ENCODE measurements around the gene ADAM12.

ADAM12 gene

DNA sequence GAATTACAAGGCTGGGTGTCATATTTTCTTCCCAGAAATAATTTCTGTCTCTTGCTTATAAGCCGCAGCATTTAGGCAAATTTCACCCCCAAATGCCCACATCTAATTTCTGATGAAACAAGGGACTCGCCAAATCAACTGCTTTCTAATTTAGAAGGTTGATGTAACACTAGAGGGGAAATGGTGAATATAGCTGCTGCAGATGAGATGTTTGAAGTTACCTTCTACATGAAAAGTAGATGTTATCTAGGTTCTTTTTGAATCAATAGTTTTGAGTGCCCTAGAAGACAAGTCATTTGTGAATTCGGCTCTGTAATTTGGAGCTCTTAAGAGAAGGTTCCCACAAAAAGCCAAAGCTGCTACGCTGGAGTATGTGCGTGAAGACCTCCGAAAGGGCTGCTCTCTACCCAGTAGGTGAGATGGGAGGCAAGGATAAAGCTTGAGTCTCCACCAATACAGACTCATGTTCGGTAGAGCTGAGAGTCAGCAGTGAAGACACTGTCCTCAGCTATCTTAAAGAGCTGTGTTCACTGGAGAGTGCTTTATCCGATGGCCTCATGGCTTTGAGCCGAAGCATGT lies 392.5 kb downstream of the ADAM12 start:
- H3K27ac Mint-ChIP-seq: no peak overlapping the region
- H3K9me3 Mint-ChIP-seq: no peaks in the 10 kb centered on the region
- DNase-seq (ENCODE audit: low spot score): no peak
- no peaks in the 10 kb centered on the region for H3K36me3 Mint-ChIP-seq (ENCODE audit: low read depth)
- peaks cover 5% of the 10 kb centered on the region for H3K4me1 Mint-ChIP-seq (ENCODE audit: low read depth)
- H3K4me3 Mint-ChIP-seq: no peak overlapping the region
- H3K27me3 Mint-ChIP-seq (ENCODE audit: low read depth): no peaks in the 10 kb centered on the region

GRCh38 chr10:125994601-125995000 lies 393.7 kb downstream of the ADAM12 start:
- no peaks in the 10 kb centered on the region for H3K27me3 Mint-ChIP-seq (ENCODE audit: low read depth)
- H3K36me3 Mint-ChIP-seq (ENCODE audit: low read depth): no peaks in the 10 kb centered on the region
- H3K4me3 Mint-ChIP-seq: no peak overlapping the region
- H3K9me3 Mint-ChIP-seq: no peaks in the 10 kb centered on the region
- no peak for DNase-seq (ENCODE audit: low spot score)
- H3K27ac Mint-ChIP-seq: no peak overlapping the region
- peaks cover 3% of the 10 kb centered on the region for H3K4me1 Mint-ChIP-seq (ENCODE audit: low read depth)

DNA sequence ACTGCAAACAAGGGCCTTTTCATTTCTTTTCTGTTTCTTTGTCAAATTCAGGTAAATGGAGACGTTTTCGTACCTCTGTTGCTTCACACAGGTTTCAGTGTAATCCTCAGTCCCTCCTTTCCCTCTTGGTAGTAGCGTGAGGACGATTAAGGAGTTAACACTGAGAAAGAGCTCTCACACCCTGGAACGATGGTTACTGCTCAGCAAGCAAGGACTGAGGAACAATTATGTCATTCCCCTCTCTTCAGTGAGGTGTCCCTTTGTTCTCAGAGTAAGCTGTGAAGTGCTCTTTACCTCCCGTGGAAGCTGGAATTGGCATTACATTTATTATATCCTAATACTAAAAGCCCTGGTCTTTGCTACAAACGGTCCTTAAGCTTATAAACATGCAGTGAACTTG lies 396.0 kb downstream of the ADAM12 start:
- H3K27me3 Mint-ChIP-seq (ENCODE audit: low read depth): no peaks in the 10 kb centered on the region

DNA sequence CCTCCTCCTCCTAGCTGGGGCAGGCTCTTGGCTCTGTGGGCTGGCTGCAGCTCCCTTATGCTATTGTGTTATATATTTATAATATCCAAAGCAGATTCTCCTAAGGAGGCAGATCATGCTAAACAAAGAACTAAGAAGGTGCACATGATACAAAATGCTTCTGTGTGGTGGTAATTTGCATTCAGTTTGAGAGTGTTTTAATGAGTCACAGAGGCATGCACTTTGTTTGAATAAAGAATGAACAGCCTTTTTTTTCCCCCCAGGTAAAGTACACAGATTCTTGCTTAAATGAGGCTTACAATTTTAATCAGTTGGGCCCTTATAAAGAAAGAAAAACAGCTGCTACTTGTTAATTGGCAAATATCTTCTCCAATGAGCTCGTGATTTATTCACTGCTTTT lies 396.9 kb downstream of the ADAM12 start:
- Mint-ChIP-seq H3K27ac (no peak overlapping the region), H3K36me3 (ENCODE audit: low read depth) (no peaks in the 10 kb centered on the region), H3K4me1 (ENCODE audit: low read depth) (no peaks in the 10 kb centered on the region), H3K27me3 (ENCODE audit: low read depth) (no peaks in the 10 kb centered on the region), H3K9me3 (no peaks in the 10 kb centered on the region), H3K4me3 (no peak overlapping the region)
- DNase-seq (ENCODE audit: low spot score): no peak

More for the DNA sequence above, 396.0 kb downstream of the ADAM12 start:
- Mint-ChIP-seq H3K4me1 (ENCODE audit: low read depth) (no peaks in the 10 kb centered on the region), H3K36me3 (ENCODE audit: low read depth) (no peaks in the 10 kb centered on the region), H3K4me3 (no peak overlapping the region), H3K27ac (no peak overlapping the region), H3K9me3 (no peaks in the 10 kb centered on the region)
- DNase-seq (ENCODE audit: low spot score): no peak

GRCh38 chr10:125990974-125991373 lies 397.3 kb downstream of the ADAM12 start:
- Mint-ChIP-seq H3K4me1 (ENCODE audit: low read depth) (no peaks in the 10 kb centered on the region), H3K27me3 (ENCODE audit: low read depth) (no peaks in the 10 kb centered on the region), H3K27ac (no peak overlapping the region), H3K9me3 (no peaks in the 10 kb centered on the region), H3K4me3 (no peak overlapping the region), H3K36me3 (ENCODE audit: low read depth) (no peaks in the 10 kb centered on the region)
- DNase-seq (ENCODE audit: low spot score): no peak

GRCh38 chr10:125989791-125990190 lies 398.5 kb downstream of the ADAM12 start:
- Mint-ChIP-seq H3K9me3 (no peaks in the 10 kb centered on the region), H3K27ac (no peak overlapping the region), H3K36me3 (ENCODE audit: low read depth) (no peaks in the 10 kb centered on the region), H3K4me1 (ENCODE audit: low read depth) (no peaks in the 10 kb centered on the region), H3K4me3 (no peak overlapping the region), H3K27me3 (ENCODE audit: low read depth) (no peaks in the 10 kb centered on the region)
- no peak for DNase-seq (ENCODE audit: low spot score)

- no peaks in the 10 kb centered on the region for H3K9me3 Mint-ChIP-seq
- H3K27ac Mint-ChIP-seq: no peak overlapping the region
- no peak overlapping the region for H3K4me3 Mint-ChIP-seq
Measured at GRCh38 chr10:125985557-125986240, 402.6 kb downstream of the ADAM12 start.

GRCh38 chr10:125984865-125985495 lies 403.3 kb downstream of the ADAM12 start:
- DNase-seq (ENCODE audit: low spot score): no peak
- no peaks in the 10 kb centered on the region for H3K36me3 Mint-ChIP-seq (ENCODE audit: low read depth)
- H3K4me1 Mint-ChIP-seq (ENCODE audit: low read depth): no peaks in the 10 kb centered on the region
- no peaks in the 10 kb centered on the region for H3K9me3 Mint-ChIP-seq
- no peak overlapping the region for H3K27ac Mint-ChIP-seq
- H3K4me3 Mint-ChIP-seq: no peak overlapping the region
- H3K27me3 Mint-ChIP-seq (ENCODE audit: low read depth): no peaks in the 10 kb centered on the region

More at GRCh38 chr10:125985557-125986240, 402.6 kb downstream of the ADAM12 start:
- no peak for DNase-seq (ENCODE audit: low spot score)
- Mint-ChIP-seq H3K27me3 (ENCODE audit: low read depth) (no peaks in the 10 kb centered on the region), H3K36me3 (ENCODE audit: low read depth) (no peaks in the 10 kb centered on the region), H3K4me1 (ENCODE audit: low read depth) (no peaks in the 10 kb centered on the region)

GRCh38 chr10:125984346-125984745 lies 403.9 kb downstream of the ADAM12 start:
- H3K4me1 Mint-ChIP-seq (ENCODE audit: low read depth): no peaks in the 10 kb centered on the region
- no peaks in the 10 kb centered on the region for H3K9me3 Mint-ChIP-seq
- no peaks in the 10 kb centered on the region for H3K36me3 Mint-ChIP-seq (ENCODE audit: low read depth)
- H3K27me3 Mint-ChIP-seq (ENCODE audit: low read depth): no peaks in the 10 kb centered on the region
- no peak for DNase-seq (ENCODE audit: low spot score)
- no peak overlapping the region for H3K4me3 Mint-ChIP-seq
- H3K27ac Mint-ChIP-seq: no peak overlapping the region

GRCh38 chr10:125983656-125984055 lies 404.6 kb downstream of the ADAM12 start:
- DNase-seq (ENCODE audit: low spot score): no peak
- H3K27me3 Mint-ChIP-seq (ENCODE audit: low read depth): no peaks in the 10 kb centered on the region
- H3K27ac Mint-ChIP-seq: no peak overlapping the region
- H3K9me3 Mint-ChIP-seq: no peaks in the 10 kb centered on the region
- no peak overlapping the region for H3K4me3 Mint-ChIP-seq
- H3K4me1 Mint-ChIP-seq (ENCODE audit: low read depth): no peaks in the 10 kb centered on the region
- H3K36me3 Mint-ChIP-seq (ENCODE audit: low read depth): no peaks in the 10 kb centered on the region

- no peaks in the 10 kb centered on the region for H3K4me1 Mint-ChIP-seq (ENCODE audit: low read depth)
- H3K4me3 Mint-ChIP-seq: no peak overlapping the region
- DNase-seq (ENCODE audit: low spot score): no peak
- no peaks in the 10 kb centered on the region for H3K9me3 Mint-ChIP-seq
- H3K27ac Mint-ChIP-seq: no peak overlapping the region
- no peaks in the 10 kb centered on the region for H3K27me3 Mint-ChIP-seq (ENCODE audit: low read depth)
- H3K36me3 Mint-ChIP-seq (ENCODE audit: low read depth): no peaks in the 10 kb centered on the region
Measured at GRCh38 chr10:125983161-125983560, 405.1 kb downstream of the ADAM12 start.

- Mint-ChIP-seq H3K36me3 (ENCODE audit: low read depth) (no peaks in the 10 kb centered on the region), H3K4me1 (ENCODE audit: low read depth) (no peaks in the 10 kb centered on the region), H3K27me3 (ENCODE audit: low read depth) (no peaks in the 10 kb centered on the region), H3K27ac (no peak overlapping the region), H3K4me3 (no peak overlapping the region), H3K9me3 (no peaks in the 10 kb centered on the region)
- no peak for DNase-seq (ENCODE audit: low spot score)
Measured at GRCh38 chr10:125982260-125982948, 405.9 kb downstream of the ADAM12 start.

DNA sequence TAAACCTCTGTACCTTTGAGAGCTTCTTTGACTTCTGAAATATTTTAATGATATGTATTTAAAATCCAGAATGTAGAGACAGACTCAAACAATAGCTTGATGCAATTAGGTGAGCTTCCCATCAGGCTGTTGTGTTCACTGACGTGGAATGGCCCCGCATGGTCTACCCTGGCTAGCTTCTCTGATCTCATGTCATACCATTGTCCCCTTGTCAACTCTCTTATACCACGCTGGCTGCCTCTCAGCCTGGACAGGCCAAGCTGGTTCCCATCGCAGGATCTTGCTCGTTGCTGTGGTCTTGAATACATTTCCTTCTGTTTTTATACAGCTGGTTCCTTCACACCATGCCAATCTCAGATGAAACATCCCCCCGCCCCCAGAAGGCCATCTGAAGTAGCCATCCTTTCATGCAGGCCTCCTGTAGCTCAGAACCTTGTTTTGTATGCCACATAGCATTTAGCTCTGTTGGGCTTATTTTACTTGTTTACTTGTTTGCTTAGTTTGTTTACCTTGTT lies 407.7 kb downstream of the ADAM12 start:
- H3K4me1 Mint-ChIP-seq (ENCODE audit: low read depth): no peaks in the 10 kb centered on the region
- H3K27me3 Mint-ChIP-seq (ENCODE audit: low read depth): no peaks in the 10 kb centered on the region
- no peaks in the 10 kb centered on the region for H3K9me3 Mint-ChIP-seq
- DNase-seq (ENCODE audit: low spot score): no peak
- no peaks in the 10 kb centered on the region for H3K36me3 Mint-ChIP-seq (ENCODE audit: low read depth)
- H3K4me3 Mint-ChIP-seq: no peak overlapping the region
- no peak overlapping the region for H3K27ac Mint-ChIP-seq

- H3K27me3 Mint-ChIP-seq (ENCODE audit: low read depth): no peaks in the 10 kb centered on the region
- no peaks in the 10 kb centered on the region for H3K4me1 Mint-ChIP-seq (ENCODE audit: low read depth)
- H3K4me3 Mint-ChIP-seq: no peak overlapping the region
- H3K36me3 Mint-ChIP-seq (ENCODE audit: low read depth): no peaks in the 10 kb centered on the region
- H3K27ac Mint-ChIP-seq: no peak overlapping the region
- DNase-seq (ENCODE audit: low spot score): no peak
- no peaks in the 10 kb centered on the region for H3K9me3 Mint-ChIP-seq
Measured at GRCh38 chr10:125979976-125980375, 408.3 kb downstream of the ADAM12 start.
